Measurements from ENCODE around the gene CIC. TPM values are rescaled to one million over a fixed set of nuclear protein-coding genes. Genes with fewer than 3 reads are reported as not detected.
A peak's percentile ranks its signal among the peaks of the same experiment; 100 is the strongest.

Gene CIC
- total and polyA plus RNA-seq, 9 of the 15 experiments (the other 6 are each of a cell fraction or from before 2014, with no cell fraction given): 0.07 to 44.7 (median 8.6) TPM

GRCh38 chr19:42313096-42313839 lies 44.2 kb downstream of the CIC start, which contains the start of gene TMEM145 (continued):
- TF ChIP-seq REST (IDR thresholded peaks at IDR 0.05; ENCODE audit: borderline replicate concordance) (peak; percentile 98), REST (CRISPR knock-in tag; IDR thresholded peaks at IDR 0.05; ENCODE audit: low read depth) (peak; percentile 96), WHSC1 (IDR thresholded peaks at IDR 0.05; ENCODE audit: low read length) (no peak), ZNF197 (CRISPR knock-in tag; IDR thresholded peaks at IDR 0.05; ENCODE audit: low read depth) (peak; percentile 82; the same call in 1 of the 2 replicates), GABPB2 (CRISPR knock-in tag; conservative IDR thresholded peaks at IDR 0.05) (no peak), IRF2 (CRISPR knock-in tag; IDR thresholded peaks at IDR 0.05) (no peak), ZEB2 (IDR thresholded peaks at IDR 0.05) (no peak), SIRT6 (IDR thresholded peaks at IDR 0.05; ENCODE audit: low read depth, low read length) (no peak), ZNF398 (CRISPR knock-in tag; IDR thresholded peaks at IDR 0.05) (no peak), TAF1 (IDR thresholded peaks at IDR 0.05; ENCODE audit: control insufficient read depth, extremely low read depth, insufficient read depth, low read length, severe bottlenecking) (no peak), SIN3B (IDR thresholded peaks at IDR 0.05; ENCODE audit: low read depth) (no peak), HOXB6 (CRISPR knock-in tag; IDR thresholded peaks at IDR 0.05; ENCODE audit: borderline replicate concordance) (no peak), MLLT1 (IDR thresholded peaks at IDR 0.05) (no peak), ZNF639 (CRISPR knock-in tag; conservative IDR thresholded peaks at IDR 0.05 in 1 of 2, IDR thresholded peaks at IDR 0.05 in 1 of 2) (0 out of 4 replicates have a peak, but pooled peaks of 1 of the 2 experiments have one; percentile 43)
